HEK293 (cell line): ENCODE measurements around the gene RPS15.

Experiments used
- CTCF ChIA-PET: fragments of 350-600 bp; formaldehyde crosslinking; extraction: SDS; loops from one replicate; lab custom pipeline; 2021; ENCODE audit warnings: antibody characterized with exemption; lab: Yijun Ruan, JAX
- POLR2A ChIA-PET: fragments of 300-600 bp; formaldehyde crosslinking; extraction: SDS; loops from one replicate; lab custom pipeline; 2020; ENCODE audit warnings: antibody characterized with exemption, inconsistent platforms; lab: Yijun Ruan, JAX
- H3K27ac ChIP-seq: fragments of 200-500 bp; sonication (Bioruptor generic); 2 replicates; pipeline ENCODE4 v1.5.1; 2014; ENCODE audit warnings: low read depth, low read length, control low read depth, inconsistent platforms; ENCODE audit errors: extremely low read depth
- H3K36me3 ChIP-seq, 2 experiments: fragments of 200-500 bp in 1 of 2; sonication (Bioruptor generic) in 1 of 2; 1 replicate in 1 of 2; 2 replicates in 1 of 2; pipeline ENCODE4 v1.5.1; 2014 to 2017; ENCODE audit warnings: inconsistent platforms in 2 of 2, low read length in 2 of 2; ENCODE audit not compliant: control insufficient read depth in 2 of 2, insufficient read depth in 1 of 2
- H3K4me1 ChIP-seq: fragments of 200-500 bp; sonication (Bioruptor generic); 2 replicates; pipeline ENCODE4 v1.5.1; 2014; ENCODE audit warnings: mild to moderate bottlenecking, low read length, inconsistent platforms; ENCODE audit not compliant: control insufficient read depth, insufficient read depth
- H3K4me3 ChIP-seq: 2 replicates; pipeline ENCODE4 v1.5.1; 2011; ENCODE audit warnings: low read depth, mild to moderate bottlenecking, control low read depth, low read length, moderate library complexity
- H3K9me3 ChIP-seq: fragments of 200-500 bp; sonication (Bioruptor generic); 2 replicates; pipeline ENCODE4 v1.5.1; 2014; ENCODE audit warnings: low read depth, low read length, inconsistent platforms; ENCODE audit not compliant: control insufficient read depth, insufficient read depth
- BCL11A ChIP-seq: fragments of 450-650 bp; formaldehyde crosslinking; IDR thresholded peaks from 2 replicates; pipeline ENCODE4 v1.5.1; 2016; ENCODE audit warnings: low read depth, missing biosample characterization, missing genetic modification characterization
- BCL11B ChIP-seq: fragments of 450-650 bp; formaldehyde crosslinking; IDR thresholded peaks from 2 replicates; pipeline ENCODE4 v1.5.1; 2016; ENCODE audit warnings: low read depth, missing biosample characterization, missing genetic modification characterization
- GLIS1 ChIP-seq: fragments of 450-650 bp; formaldehyde crosslinking; IDR thresholded peaks from 2 replicates; pipeline ENCODE4 v1.5.1; 2016; ENCODE audit warnings: missing biosample characterization, missing genetic modification characterization
- GLIS2 ChIP-seq: fragments of 450-650 bp; formaldehyde crosslinking; IDR thresholded peaks from 2 replicates; pipeline ENCODE4 v1.5.1; 2016; ENCODE audit warnings: missing biosample characterization, missing genetic modification characterization
- HIC1 ChIP-seq: fragments of 450-650 bp; formaldehyde crosslinking; IDR thresholded peaks from 2 replicates; pipeline ENCODE4 v1.5.1; 2016; ENCODE audit warnings: missing biosample characterization, missing genetic modification characterization
- MEIS1 ChIP-seq: sonication (generic); formaldehyde crosslinking; IDR thresholded peaks from 2 replicates; pipeline ENCODE4 v1.8.1; 2022; ENCODE audit warnings: missing genetic modification reagents, mild to moderate bottlenecking, borderline replicate concordance
- PATZ1 ChIP-seq: fragments of 450-650 bp; formaldehyde crosslinking; IDR thresholded peaks from 2 replicates; pipeline ENCODE4 v1.5.1; 2016; ENCODE audit warnings: missing biosample characterization, missing genetic modification characterization
- REPIN1 ChIP-seq: fragments of 450-650 bp; formaldehyde crosslinking; IDR thresholded peaks from 2 replicates; pipeline ENCODE4 v1.5.1; 2017; ENCODE audit warnings: missing biosample characterization, missing genetic modification characterization, low read depth
- SP2 ChIP-seq: fragments of 450-650 bp; formaldehyde crosslinking; IDR thresholded peaks from 2 replicates; pipeline ENCODE4 v1.5.1; 2016; ENCODE audit warnings: missing biosample characterization, missing genetic modification characterization
- TRIM28 ChIP-seq: IDR thresholded peaks from 2 replicates; pipeline ENCODE4 v1.6.1; 2011; ENCODE audit warnings: low read length, control low read depth, borderline replicate concordance
- ZBTB10 ChIP-seq: fragments of 450-650 bp; formaldehyde crosslinking; IDR thresholded peaks from 2 replicates; pipeline ENCODE4 v1.5.1; 2016; ENCODE audit warnings: missing biosample characterization, missing genetic modification characterization
- ZBTB20 ChIP-seq: fragments of 450-650 bp; formaldehyde crosslinking; IDR thresholded peaks from 2 replicates; pipeline ENCODE4 v1.5.1; 2016; ENCODE audit warnings: missing biosample characterization, missing genetic modification characterization
- ZBTB7A ChIP-seq: fragments of 450-650 bp; formaldehyde crosslinking; IDR thresholded peaks from 2 replicates; pipeline ENCODE4 v1.5.1; 2016; ENCODE audit warnings: low read depth, missing biosample characterization, missing genetic modification characterization
- ZFP69B ChIP-seq: fragments of 450-650 bp; formaldehyde crosslinking; IDR thresholded peaks from 2 replicates; pipeline ENCODE4 v1.5.1; 2016; ENCODE audit warnings: missing biosample characterization, missing genetic modification characterization
- ZNF112 ChIP-seq: fragments of 450-650 bp; formaldehyde crosslinking; IDR thresholded peaks from 2 replicates; pipeline ENCODE4 v1.5.0; 2017; ENCODE audit warnings: missing biosample characterization, missing genetic modification characterization
- ZNF274 ChIP-seq, 2 experiments: fragments of 200-500 bp in 1 of 2; fragments of 450-650 bp in 1 of 2; sonication (Bioruptor generic) in 1 of 2; formaldehyde crosslinking in 1 of 2; IDR thresholded peaks; 2 replicates each; pipeline versions ENCODE4 v1.5.1 to v1.6.1; 2014 to 2016; ENCODE audit warnings: borderline replicate concordance in 1 of 2, inconsistent platforms in 1 of 2, low read length in 1 of 2, missing biosample characterization in 1 of 2, missing genetic modification characterization in 1 of 2
- ZNF362 ChIP-seq: fragments of 450-650 bp; formaldehyde crosslinking; IDR thresholded peaks from 2 replicates; pipeline ENCODE4 v1.5.1; 2016; ENCODE audit warnings: missing biosample characterization, missing genetic modification characterization
- ZNF391 ChIP-seq: fragments of 450-650 bp; formaldehyde crosslinking; IDR thresholded peaks from 2 replicates; pipeline ENCODE4 v1.5.1; 2016; ENCODE audit warnings: low read depth, missing biosample characterization, missing genetic modification characterization, borderline replicate concordance
- ZNF394 ChIP-seq: fragments of 450-650 bp; formaldehyde crosslinking; IDR thresholded peaks from 2 replicates; pipeline ENCODE4 v1.5.1; 2016; ENCODE audit warnings: missing biosample characterization, missing genetic modification characterization, mild to moderate bottlenecking, moderate library complexity, borderline replicate concordance
- ZNF600 ChIP-seq: fragments of 450-650 bp; formaldehyde crosslinking; IDR thresholded peaks from 2 replicates; pipeline ENCODE4 v1.5.1; 2016; ENCODE audit warnings: missing biosample characterization, missing genetic modification characterization
- ZNF701 ChIP-seq: fragments of 450-650 bp; formaldehyde crosslinking; IDR thresholded peaks from 2 replicates; pipeline ENCODE4 v1.5.1; 2016; ENCODE audit warnings: missing biosample characterization, missing genetic modification characterization
- ZSCAN30 ChIP-seq: fragments of 450-650 bp; IDR thresholded peaks from 2 replicates; pipeline ENCODE4 v1.5.1; 2018; ENCODE audit warnings: missing biosample characterization, mild to moderate bottlenecking, missing genetic modification characterization, moderate library complexity
- TF ChIP-seq, protein P1 (sequence below): fragments of 450-650 bp; formaldehyde crosslinking; optimal IDR thresholded peaks from 2 replicates; pipeline ENCODE3; 2016; ENCODE audit warnings: missing biosample characterization, mild to moderate bottlenecking, missing genetic modification characterization

RPS15 gene

DNA sequence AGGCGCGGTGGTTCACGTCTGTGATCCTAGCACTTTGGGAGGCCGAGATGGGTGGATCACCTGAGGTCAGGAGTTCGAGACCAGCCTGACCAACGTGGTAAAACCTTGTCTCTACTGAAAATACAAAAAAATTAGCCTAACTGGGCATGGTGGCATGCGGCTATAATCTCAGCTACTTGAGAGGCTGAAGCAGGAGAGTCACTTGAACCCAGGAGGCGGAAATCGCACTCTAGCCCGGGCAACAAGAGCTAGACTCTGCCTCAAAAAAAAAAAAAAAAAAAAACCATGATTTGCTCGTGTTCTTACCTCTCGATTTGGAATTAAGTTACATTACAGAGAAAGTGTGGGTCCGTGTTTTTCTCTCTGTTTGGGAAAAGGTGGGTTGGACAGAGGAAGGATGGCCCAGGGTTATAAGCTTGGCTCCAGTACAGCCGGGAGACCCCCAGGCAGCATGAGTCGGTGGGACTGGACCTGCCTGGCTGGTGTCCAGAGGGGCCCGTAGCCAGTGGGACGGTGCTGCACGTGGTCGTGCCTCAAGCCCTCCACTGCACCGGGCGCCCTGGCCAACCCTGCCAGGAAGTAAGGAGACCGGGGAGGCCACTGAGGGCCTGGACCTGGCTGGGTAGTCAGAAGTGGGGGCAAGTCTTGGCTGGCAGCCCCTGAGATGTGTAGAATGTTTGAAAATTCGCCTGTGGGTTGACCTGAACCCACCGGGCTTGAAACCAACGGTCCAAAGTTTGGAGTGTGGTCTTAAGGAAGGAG lies 3.7 kb downstream of the RPS15 start:
- Histone ChIP-seq H3K9me3 (no peaks in the 10 kb centered on the region), H3K36me3 (peaks cover 15 to 39% of the 10 kb centered on the region in 2 experiments; a peak in 2 of 3 replicates)
- POLR2A ChIA-PET = interaction anchor here (1.0 to 1.8 kb wide), 2 partner anchors 12 to 21 kb away, joined by 7 to 10 read pairs; no protein-coding TSS in a partner anchor
- TF ChIP-seq ZFP69B (0 out of 2 replicates have a peak, but pooled peaks have one; percentile 28), REPIN1 (tag by site-specific recombination) (no peak), BCL11A (tag by site-specific recombination) (peak; percentile 70), ZBTB20 (tag by site-specific recombination) (peak; percentile 19; the same call in 1 of the 2 replicates), TRIM28 (no peak), GLIS2 (tag by site-specific recombination) (peak; percentile 43), ZNF394 (no peak), ZBTB10 (tag by site-specific recombination) (no peak), GLIS1 (tag by site-specific recombination) (peak; percentile 45; the same call in 1 of the 2 replicates), ZNF274 (IDR thresholded peaks at IDR 0.05; ENCODE audit: low read length) (no peak), ZNF274 (tag by site-specific recombination; IDR thresholded peaks at IDR 0.05; ENCODE audit: borderline replicate concordance) (no peak), ZNF600 (tag by site-specific recombination) (peak; percentile 88), PATZ1 (tag by site-specific recombination) (peak; percentile 68; the same call in 1 of the 2 replicates), HIC1 (tag by site-specific recombination) (peak; percentile 19; the same call in 1 of the 2 replicates), ZSCAN30 (tag by site-specific recombination) (peak; percentile 58; the same call in 1 of the 2 replicates), MEIS1 (CRISPR knock-in tag) (no peak), SP2 (tag by site-specific recombination) (0 out of 2 replicates have a peak, but pooled peaks have one; percentile 6), ZNF362 (tag by site-specific recombination) (peak; percentile 55), ZBTB7A (tag by site-specific recombination) (peak; percentile 16; the same call in 1 of the 2 replicates), ZNF112 (tag by site-specific recombination) (no peak), ZNF391 (tag by site-specific recombination) (peak; percentile 21; the same call in 1 of the 2 replicates), BCL11B (tag by site-specific recombination) (peak; percentile 19; the same call in 1 of the 2 replicates), ZNF701 (no peak)
- TF ChIP-seq, protein P1, sequence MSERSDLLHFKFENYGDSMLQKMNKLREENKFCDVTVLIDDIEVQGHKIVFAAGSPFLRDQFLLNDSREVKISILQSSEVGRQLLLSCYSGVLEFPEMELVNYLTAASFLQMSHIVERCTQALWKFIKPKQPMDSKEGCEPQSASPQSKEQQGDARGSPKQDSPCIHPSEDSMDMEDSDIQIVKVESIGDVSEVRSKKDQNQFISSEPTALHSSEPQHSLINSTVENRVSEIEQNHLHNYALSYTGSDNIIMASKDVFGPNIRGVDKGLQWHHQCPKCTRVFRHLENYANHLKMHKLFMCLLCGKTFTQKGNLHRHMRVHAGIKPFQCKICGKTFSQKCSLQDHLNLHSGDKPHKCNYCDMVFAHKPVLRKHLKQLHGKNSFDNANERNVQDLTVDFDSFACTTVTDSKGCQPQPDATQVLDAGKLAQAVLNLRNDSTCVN (tag by site-specific recombination) = peak; percentile 13
- TF ChIP-seq, all 188 proteins: peak for 15
- Histone ChIP-seq H3K27ac (peak overlapping the region; percentile 56; the same call in 1 of the 2 replicates), H3K4me1 (peaks cover 16% of the 10 kb centered on the region), H3K4me3 (no peak overlapping the region)
- CTCF ChIA-PET = interaction anchor here (0.6 to 1.6 kb wide), 4 partner anchors 9 to 1308 kb away, joined by 3 to 7 read pairs (median 3); partner anchors contain the start of gene APC2
